AG09309 (cell line): ENCODE results near the gene TSPO2.

Source experiments
- DNase-seq: peaks from one replicate; pipeline ENCODE4 v3.0.0-alpha.2; 2010; ENCODE audit warnings: low read depth
- H3K4me3 ChIP-seq: 2 replicates; pipeline ENCODE4 v1.5.1; 2011; ENCODE audit warnings: mild to moderate bottlenecking, low read depth, low read length, moderate library complexity; ENCODE audit not compliant: control insufficient read depth
- TF ChIP-seq, protein P1 (sequence below): IDR thresholded peaks from 2 replicates; pipeline ENCODE4 v1.5.1; 2011; ENCODE audit warnings: mild to moderate bottlenecking, low read depth, low read length, inconsistent platforms; ENCODE audit not compliant: insufficient read depth, control insufficient read depth; ENCODE audit errors: missing control alignments

TSPO2 gene

GRCh38 chr6:41065550-41066026 is 23.3 kb downstream of the TSPO2 start:
- DNase-seq = no peak
- TF ChIP-seq, protein P1, sequence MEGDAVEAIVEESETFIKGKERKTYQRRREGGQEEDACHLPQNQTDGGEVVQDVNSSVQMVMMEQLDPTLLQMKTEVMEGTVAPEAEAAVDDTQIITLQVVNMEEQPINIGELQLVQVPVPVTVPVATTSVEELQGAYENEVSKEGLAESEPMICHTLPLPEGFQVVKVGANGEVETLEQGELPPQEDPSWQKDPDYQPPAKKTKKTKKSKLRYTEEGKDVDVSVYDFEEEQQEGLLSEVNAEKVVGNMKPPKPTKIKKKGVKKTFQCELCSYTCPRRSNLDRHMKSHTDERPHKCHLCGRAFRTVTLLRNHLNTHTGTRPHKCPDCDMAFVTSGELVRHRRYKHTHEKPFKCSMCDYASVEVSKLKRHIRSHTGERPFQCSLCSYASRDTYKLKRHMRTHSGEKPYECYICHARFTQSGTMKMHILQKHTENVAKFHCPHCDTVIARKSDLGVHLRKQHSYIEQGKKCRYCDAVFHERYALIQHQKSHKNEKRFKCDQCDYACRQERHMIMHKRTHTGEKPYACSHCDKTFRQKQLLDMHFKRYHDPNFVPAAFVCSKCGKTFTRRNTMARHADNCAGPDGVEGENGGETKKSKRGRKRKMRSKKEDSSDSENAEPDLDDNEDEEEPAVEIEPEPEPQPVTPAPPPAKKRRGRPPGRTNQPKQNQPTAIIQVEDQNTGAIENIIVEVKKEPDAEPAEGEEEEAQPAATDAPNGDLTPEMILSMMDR = no peak
- H3K4me3 ChIP-seq = no peak overlapping the region

GRCh38 chr6:41066867-41067304 is 24.6 kb downstream of the TSPO2 start:
- TF ChIP-seq, protein P1 = peak; percentile 80
- peak; percentile 60 for DNase-seq
- H3K4me3 ChIP-seq = no peak overlapping the region

- no peak for DNase-seq
- TF ChIP-seq, protein P1 = no peak
- H3K4me3 ChIP-seq = peak overlapping the region; percentile 89
These were observed 29.2 kb downstream of the TSPO2 start for GRCh38 chr6:41071501-41071922.

- TF ChIP-seq, protein P1 = no peak
- peak; percentile 99 for DNase-seq
These were observed 29.9 kb downstream of the TSPO2 start, which contains the start of gene OARD1 for GRCh38 chr6:41071923-41072835. Gene OARD1 (minus strand): TSS chr6:41072356. CDS start chr6:41071634, 722 bp downstream.

DNA sequence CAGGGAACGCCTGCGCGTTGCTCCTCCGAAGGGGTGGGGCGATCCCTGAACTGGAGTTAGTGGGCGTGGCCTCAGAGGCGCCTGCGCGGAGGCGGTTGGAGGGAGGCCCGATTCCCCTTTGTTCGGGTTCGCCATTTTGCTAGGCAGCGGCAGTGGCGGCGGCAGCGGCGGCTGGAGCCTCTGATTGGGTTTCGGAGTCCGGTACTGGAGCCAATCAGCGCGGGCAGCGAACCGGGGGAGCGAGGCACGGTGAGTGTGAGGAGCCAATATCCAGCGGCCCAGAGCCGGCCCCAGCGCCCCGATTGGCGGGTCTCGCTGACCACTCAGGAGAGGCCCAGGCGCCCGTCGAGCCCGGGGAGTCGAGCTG is 30.6 kb downstream of the TSPO2 start, which contains the start of gene NFYA:
Gene NFYA (plus strand): TSS at position 139 of the 367 bp plus-strand sequence. CDS start 6,116 bp downstream, outside the sequence.
- peak; percentile 96 for DNase-seq
- TF ChIP-seq, protein P1 = no peak
- peak within 1 kb of the TSS; percentile 89 for H3K4me3 ChIP-seq

More at GRCh38 chr6:41071923-41072835, 29.9 kb downstream of the TSPO2 start, which contains the start of gene OARD1:
- H3K4me3 ChIP-seq = peak within 1 kb of the TSS; percentile 89

DNA sequence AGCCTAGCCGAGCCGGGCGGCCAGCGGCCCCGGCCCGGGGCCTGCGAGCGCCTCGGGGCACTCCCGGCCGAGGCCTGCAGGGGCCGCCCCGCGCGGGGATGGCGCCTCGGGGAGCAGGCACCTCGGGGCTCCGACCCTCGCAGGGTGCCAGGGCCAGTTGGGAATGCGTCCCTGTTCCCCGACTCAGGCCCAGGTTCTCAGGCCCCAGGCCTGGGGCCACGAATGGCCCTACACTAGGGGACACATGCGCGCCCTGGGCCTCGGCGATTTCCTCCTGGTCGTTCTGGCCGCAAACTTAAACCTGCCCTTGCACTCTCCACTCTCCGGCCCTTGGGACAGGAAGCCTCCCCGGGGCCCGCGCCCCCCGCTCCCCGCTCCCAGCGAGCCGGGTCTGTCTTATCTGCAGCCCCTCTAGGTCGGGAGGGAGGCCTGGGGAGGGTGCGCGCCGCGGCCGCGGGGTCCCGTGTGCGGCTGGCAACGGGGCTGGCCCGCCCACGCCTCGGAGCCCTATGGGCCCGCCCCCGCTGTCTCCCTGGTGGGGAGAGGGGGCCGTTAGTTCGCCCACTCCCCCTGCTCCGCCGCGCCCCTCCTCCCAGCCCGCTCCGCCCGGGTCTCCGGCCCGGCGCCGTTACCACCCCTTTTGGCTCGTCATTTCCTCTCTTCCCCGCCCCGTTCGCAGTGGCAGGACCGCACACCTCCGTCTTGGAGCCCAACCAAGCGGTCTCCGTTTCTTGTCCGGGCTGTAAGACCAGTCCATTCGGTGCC is 31.1 kb downstream of the TSPO2 start:
- no peak for DNase-seq
- H3K4me3 ChIP-seq = peak overlapping the region; percentile 89

More for the DNA sequence above, 31.1 kb downstream of the TSPO2 start:
- TF ChIP-seq, protein P1 = peak; percentile 2
